Stimulated activated CD8-positive, alpha-beta memory T cell treated with anti-CD3 and anti-CD28 coated beads, Interleukin-15, amount 100 ng/mL, for 24 hours (primary cell): ENCODE results near the gene DISP2.

ENCODE experiments used
- DNase-seq: peaks from one replicate; pipeline ENCODE4 v3.0.0-alpha.2; 2020; ENCODE audit warnings: low read depth

DISP2 gene

GRCh38 chr15:40365624-40366456 lies 7.8 kb downstream of the DISP2 start:
- DNase-seq = no peak

- DNase-seq = no peak
Observed at GRCh38 chr15:40366457-40367370, 8.7 kb downstream of the DISP2 start.

- DNase-seq = no peak
Observed at GRCh38 chr15:40367371-40367685, 9.3 kb downstream of the DISP2 start.

GRCh38 chr15:40367686-40368611 lies 9.9 kb downstream of the DISP2 start:
- DNase-seq = peak; percentile 55

GRCh38 chr15:40368719-40369473 lies 10.9 kb downstream of the DISP2 start:
- no peak for DNase-seq

- DNase-seq = no peak
Observed at GRCh38 chr15:40369474-40369869, 11.5 kb downstream of the DISP2 start.

- no peak for DNase-seq
Observed at GRCh38 chr15:40369971-40370370, 12.0 kb downstream of the DISP2 start.

- no peak for DNase-seq
Observed at GRCh38 chr15:40372981-40373380, 15.0 kb downstream of the DISP2 start.

- no peak for DNase-seq
Observed at GRCh38 chr15:40377606-40378005, 19.6 kb downstream of the DISP2 start.

GRCh38 chr15:40379374-40379773 lies 21.4 kb downstream of the DISP2 start:
- no peak for DNase-seq

GRCh38 chr15:40379853-40380252 lies 21.8 kb downstream of the DISP2 start:
- no peak for DNase-seq

GRCh38 chr15:40380636-40381035 lies 22.6 kb downstream of the DISP2 start:
- no peak for DNase-seq

GRCh38 chr15:40381818-40382529 lies 24.0 kb downstream of the DISP2 start:
- DNase-seq = no peak

GRCh38 chr15:40382580-40383456 lies 24.8 kb downstream of the DISP2 start, which contains the start of gene KNSTRN:
KNSTRN (plus strand) TSS chr15:40382721; CDS start chr15:40382836, 115 bp downstream.
- peak; percentile 72 for DNase-seq

GRCh38 chr15:40386480-40386879 lies 28.5 kb downstream of the DISP2 start:
- DNase-seq = no peak

GRCh38 chr15:40388941-40389823 lies 31.2 kb downstream of the DISP2 start:
- no peak for DNase-seq

- no peak for DNase-seq
Observed at GRCh38 chr15:40389824-40390595, 32.0 kb downstream of the DISP2 start.
